IPS DF 4.7 (cell line): ENCODE measurements around the gene CAPN1.
"Not testable (repeated sequence)": the region's sequence is repeated elsewhere in the genome, so short reads cannot be mapped to it uniquely, and the experiment has no call there.

Experiments
- DNase-seq: peaks from one replicate; pipeline ENCODE4 v3.0.0-alpha.2; 2013; ENCODE audit warnings: low spot score; ENCODE audit errors: extremely low read depth

CAPN1 gene

GRCh38 chr11:65181569-65182257 lies at the start of gene CAPN1:
Gene CAPN1 (plus strand): TSS chr11:65181928. CDS start chr11:65182702, 774 bp downstream.
- DNase-seq = no peak

- no peak for DNase-seq
Measured at GRCh38 chr11:65132238-65132987, 49.3 kb upstream of the CAPN1 start.

- DNase-seq = no peak
Measured at GRCh38 chr11:65132988-65133700, 48.6 kb upstream of the CAPN1 start.

GRCh38 chr11:65133724-65134123 lies 48.0 kb upstream of the CAPN1 start:
- DNase-seq = no peak

GRCh38 chr11:65134240-65134951 lies 47.3 kb upstream of the CAPN1 start, which contains the start of gene SYVN1:
Gene SYVN1 (minus strand): TSS chr11:65134519. CDS start chr11:65133601, 918 bp downstream.
- no peak for DNase-seq

GRCh38 chr11:65134952-65135632 lies 46.6 kb upstream of the CAPN1 start:
- no peak for DNase-seq

- no peak for DNase-seq
Measured at GRCh38 chr11:65135633-65136145, 46.0 kb upstream of the CAPN1 start.

GRCh38 chr11:65136515-65137096 lies 45.1 kb upstream of the CAPN1 start:
- no peak for DNase-seq

GRCh38 chr11:65141896-65142494 lies 39.7 kb upstream of the CAPN1 start:
- DNase-seq = no peak

- DNase-seq = no peak
Measured at GRCh38 chr11:65147352-65148075, 34.2 kb upstream of the CAPN1 start.

GRCh38 chr11:65148657-65149056 lies 33.1 kb upstream of the CAPN1 start:
- no peak for DNase-seq

GRCh38 chr11:65150131-65150508 lies 31.6 kb upstream of the CAPN1 start:
- DNase-seq = not testable (repeated sequence)

- DNase-seq = no peak
Measured at GRCh38 chr11:65150509-65151299, 31.0 kb upstream of the CAPN1 start.

GRCh38 chr11:65151331-65151899 lies 30.3 kb upstream of the CAPN1 start:
- no peak for DNase-seq

GRCh38 chr11:65152122-65152521 lies 29.6 kb upstream of the CAPN1 start:
- DNase-seq = no peak

- no peak for DNase-seq
Measured at GRCh38 chr11:65156256-65156655, 25.5 kb upstream of the CAPN1 start.

- no peak for DNase-seq
Measured at GRCh38 chr11:65156926-65157325, 24.8 kb upstream of the CAPN1 start.

GRCh38 chr11:65157336-65157735 lies 24.4 kb upstream of the CAPN1 start:
- no peak for DNase-seq
